ENCODE measurements around the gene COL11A2.

- TF ChIP-seq CTCF (IDR thresholded peaks at IDR 0.05): no peak
- no peak for TF ChIP-seq POLR2A (IDR thresholded peaks at IDR 0.05)
Observed at GRCh38 chr6:33207552-33208090, 15.4 kb upstream of the COL11A2 start.

All from lower leg skin (tissue), 3 donors.